TTC549 (cell line): ENCODE measurements around the gene PEX11G.
A peak's percentile ranks its signal among the peaks of the same experiment; 100 is the strongest.

Experiments used
- FAIRE-seq: peaks from 2 replicates; lab custom pipeline; 2012; peaks lifted over from hg19 to GRCh38; lab: Jason Lieb, UNC

Gene PEX11G

GRCh38 chr19:7521551-7522071 is 32.8 kb upstream of the PEX11G start:
- FAIRE-seq: no peak

- no peak for FAIRE-seq
These were observed 31.6 kb upstream of the PEX11G start for GRCh38 chr19:7520131-7521051.

DNA sequence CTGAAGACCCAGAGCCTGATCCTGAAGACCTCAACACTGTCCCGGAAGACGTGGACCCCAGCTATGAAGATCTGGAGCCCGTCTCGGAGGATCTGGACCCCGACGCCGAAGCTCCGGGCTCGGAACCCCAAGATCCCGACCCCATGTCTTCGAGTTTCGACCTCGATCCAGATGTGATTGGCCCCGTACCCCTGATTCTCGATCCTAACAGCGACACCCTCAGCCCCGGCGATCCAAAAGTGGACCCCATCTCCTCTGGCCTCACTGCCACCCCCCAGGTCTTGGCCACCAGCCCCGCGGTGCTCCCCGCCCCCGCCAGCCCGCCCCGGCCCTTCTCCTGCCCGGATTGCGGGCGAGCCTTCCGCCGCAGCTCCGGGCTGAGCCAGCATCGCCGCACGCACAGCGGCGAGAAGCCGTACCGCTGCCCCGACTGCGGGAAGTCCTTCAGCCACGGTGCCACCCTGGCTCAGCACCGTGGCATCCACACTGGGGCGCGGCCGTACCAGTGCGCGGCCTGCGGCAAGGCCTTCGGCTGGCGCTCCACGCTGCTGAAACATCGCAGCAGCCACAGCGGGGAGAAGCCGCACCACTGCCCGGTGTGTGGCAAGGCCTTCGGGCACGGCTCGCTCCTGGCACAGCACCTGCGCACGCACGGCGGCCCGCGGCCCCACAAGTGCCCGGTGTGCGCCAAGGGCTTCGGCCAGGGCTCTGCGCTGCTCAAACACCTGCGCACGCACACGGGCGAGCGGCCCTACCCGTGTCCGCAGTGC is 30.7 kb upstream of the PEX11G start:
- FAIRE-seq: no peak

GRCh38 chr19:7516878-7517277 is 28.0 kb upstream of the PEX11G start:
- FAIRE-seq: no peak

DNA sequence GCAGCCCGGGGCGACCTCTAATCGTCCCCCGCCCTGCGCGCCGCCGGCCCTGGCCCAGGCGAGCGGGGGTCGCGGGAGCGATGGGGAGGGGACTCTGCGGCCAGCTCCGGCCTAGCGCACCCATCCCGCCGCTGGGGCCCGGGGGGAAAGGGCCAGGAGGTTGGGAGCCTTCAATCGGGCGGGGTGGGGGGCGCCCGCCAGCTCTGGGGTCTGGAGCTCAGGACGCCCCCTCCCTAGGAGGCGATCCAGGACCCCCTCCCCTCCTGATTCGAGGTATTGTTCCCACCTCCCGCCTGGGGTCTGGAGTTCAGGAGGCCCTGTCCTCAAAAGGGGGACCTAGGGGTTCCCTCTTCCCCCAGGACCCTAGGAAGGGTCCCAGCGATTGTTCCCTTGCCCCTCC is 27.5 kb upstream of the PEX11G start:
- FAIRE-seq: no peak

- FAIRE-seq: no peak
These were observed 26.9 kb upstream of the PEX11G start, which contains the start of gene ZNF358 for GRCh38 chr19:7515645-7516151. TSS of gene ZNF358 (plus strand) at chr19:7516103. CDS start at chr19:7519243, 3,140 bp downstream.

DNA sequence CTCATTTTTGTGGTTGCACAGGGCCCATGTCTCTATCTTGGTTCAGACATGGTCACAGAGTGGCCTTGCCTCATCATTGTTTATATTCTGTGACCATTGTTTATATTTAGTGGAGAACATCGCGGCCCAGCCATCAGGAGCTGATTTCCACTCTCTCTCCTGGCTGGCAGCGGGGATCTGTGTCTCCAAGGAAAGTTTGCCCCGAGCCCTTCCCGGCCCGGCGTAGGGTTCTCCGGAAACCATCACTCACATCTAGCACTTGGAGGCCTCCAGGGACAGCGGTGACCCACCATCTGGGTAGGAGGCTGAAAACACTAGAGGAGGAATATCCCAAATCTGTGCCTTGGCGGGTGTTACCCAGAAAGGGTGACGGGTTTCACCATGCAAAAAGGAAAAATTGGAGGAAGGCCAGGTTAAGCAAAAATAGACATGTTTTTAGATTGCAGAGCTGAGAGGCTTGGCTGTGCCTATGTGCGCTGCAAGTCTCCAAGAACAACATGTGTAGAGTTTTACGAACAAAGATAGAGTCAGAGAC is 26.3 kb upstream of the PEX11G start:
- FAIRE-seq: no peak

GRCh38 chr19:7513809-7514642 is 25.2 kb upstream of the PEX11G start:
- FAIRE-seq: no peak

DNA sequence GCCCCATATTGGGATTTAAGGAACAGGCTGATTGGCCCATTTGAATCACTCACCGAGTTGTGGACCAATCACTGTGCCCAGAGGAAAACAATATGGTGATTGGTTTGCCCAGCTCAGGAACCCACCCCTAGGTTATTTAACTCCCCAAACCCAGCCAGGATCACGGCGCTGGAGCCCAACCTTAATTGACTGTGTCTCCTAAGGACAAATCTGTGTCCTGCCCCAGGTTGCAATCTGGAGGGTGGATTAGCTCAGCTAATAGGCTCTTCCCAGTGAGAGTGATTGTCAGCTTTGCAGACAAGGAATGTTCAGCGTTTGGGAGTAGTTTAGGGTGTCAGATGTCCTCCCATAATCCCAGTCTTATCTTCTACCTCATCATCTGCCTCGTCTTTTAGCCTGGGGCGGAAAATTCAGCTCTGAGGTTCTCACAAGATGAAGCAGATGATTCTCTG is 23.6 kb upstream of the PEX11G start:
- no peak for FAIRE-seq

GRCh38 chr19:7509625-7510024 is 20.8 kb upstream of the PEX11G start:
- no peak for FAIRE-seq

GRCh38 chr19:7507884-7508283 is 19.0 kb upstream of the PEX11G start:
- FAIRE-seq: no peak

DNA sequence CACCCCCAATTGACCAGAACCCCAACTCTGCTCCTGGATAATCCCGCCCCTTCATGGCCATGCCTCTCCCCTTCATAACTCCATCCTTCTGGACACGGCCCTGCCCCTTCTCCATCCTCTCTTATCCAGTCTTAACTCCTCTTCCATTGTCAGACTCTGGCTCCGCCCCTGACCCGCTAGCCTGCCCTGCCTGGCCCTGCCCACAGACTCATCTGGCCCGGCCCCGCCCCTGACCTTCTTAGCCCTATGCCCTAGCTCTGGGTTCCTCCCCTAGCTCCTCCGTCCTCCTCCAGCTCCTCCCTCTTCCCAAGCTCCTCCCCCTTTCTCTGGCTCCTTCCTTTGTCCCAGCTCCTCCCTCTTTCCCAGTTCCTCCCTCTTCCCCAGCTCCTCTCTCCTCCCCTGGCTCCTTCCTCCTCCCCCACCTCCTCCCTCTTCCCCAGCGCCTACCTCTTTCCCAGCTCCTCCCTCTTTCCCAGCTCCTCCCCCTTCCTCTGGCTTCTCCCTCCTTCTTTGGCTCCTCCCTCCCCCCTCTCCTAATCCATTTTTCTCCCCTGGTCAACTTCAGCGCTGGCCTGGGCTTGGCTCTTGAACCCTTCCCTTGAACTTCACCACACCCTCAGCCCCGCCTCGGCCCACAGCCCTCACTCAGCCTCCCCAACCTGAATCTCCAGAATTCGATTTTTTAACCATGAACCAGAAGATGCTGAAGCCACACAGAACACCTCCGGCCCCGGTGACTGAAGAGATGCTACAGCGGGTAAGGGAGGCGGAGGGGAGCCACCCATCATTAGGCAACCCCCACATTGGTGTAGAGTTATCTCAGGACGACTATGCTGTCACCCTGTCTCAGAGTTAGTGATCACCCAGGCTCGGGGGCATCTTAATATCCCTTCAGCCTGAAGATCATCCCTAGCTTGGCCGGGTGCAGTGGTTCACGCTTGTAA is 17.8 kb upstream of the PEX11G start:
- FAIRE-seq: peak; percentile 96

GRCh38 chr19:7505682-7506384 is 17.0 kb upstream of the PEX11G start:
- no peak for FAIRE-seq

- FAIRE-seq: no peak
These were observed 16.4 kb upstream of the PEX11G start for GRCh38 chr19:7505288-7505681.

DNA sequence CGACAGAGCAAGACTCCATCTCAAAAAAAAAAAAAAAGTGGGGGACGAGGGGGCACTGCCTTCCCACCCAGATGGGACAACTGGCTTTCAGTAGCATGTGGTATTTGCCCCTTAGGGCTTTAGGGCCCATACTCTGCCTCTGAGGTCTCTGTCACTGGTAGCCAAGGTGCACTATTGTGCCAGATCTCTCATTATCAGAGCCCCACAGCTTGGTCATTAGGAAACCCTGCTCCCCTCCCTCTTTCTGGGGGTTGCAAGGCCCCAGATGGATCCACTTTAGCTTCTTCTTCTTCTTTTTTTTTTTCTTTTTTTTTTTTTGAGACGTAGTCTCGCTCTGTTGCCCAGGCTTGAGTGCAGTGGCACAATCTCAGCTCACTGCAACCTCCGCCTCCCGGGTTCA is 15.8 kb upstream of the PEX11G start:
- FAIRE-seq: no peak

- no peak for FAIRE-seq
These were observed 13.7 kb upstream of the PEX11G start for GRCh38 chr19:7502552-7502951.

GRCh38 chr19:7500811-7501450 is 12.1 kb upstream of the PEX11G start:
- no peak for FAIRE-seq

DNA sequence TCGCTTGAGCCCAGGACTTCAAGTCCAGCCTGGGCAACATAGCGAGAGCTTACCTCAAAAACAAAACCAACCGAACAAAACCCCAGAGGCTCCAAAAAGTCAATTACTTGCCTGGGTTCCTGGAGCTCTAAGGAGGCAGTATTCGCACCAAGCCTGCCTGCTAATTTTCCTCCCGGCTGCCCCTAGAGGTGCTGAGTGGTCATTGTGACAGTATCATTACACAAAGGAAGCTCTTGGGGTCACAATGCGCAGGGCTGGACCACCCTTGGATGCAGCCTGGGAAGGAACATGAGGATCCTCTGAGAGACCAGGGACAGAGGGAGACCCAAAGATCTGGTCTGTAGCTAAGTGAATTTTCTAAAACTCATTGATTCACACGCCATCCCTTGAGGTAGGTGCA is 8.5 kb upstream of the PEX11G start:
- no peak for FAIRE-seq

DNA sequence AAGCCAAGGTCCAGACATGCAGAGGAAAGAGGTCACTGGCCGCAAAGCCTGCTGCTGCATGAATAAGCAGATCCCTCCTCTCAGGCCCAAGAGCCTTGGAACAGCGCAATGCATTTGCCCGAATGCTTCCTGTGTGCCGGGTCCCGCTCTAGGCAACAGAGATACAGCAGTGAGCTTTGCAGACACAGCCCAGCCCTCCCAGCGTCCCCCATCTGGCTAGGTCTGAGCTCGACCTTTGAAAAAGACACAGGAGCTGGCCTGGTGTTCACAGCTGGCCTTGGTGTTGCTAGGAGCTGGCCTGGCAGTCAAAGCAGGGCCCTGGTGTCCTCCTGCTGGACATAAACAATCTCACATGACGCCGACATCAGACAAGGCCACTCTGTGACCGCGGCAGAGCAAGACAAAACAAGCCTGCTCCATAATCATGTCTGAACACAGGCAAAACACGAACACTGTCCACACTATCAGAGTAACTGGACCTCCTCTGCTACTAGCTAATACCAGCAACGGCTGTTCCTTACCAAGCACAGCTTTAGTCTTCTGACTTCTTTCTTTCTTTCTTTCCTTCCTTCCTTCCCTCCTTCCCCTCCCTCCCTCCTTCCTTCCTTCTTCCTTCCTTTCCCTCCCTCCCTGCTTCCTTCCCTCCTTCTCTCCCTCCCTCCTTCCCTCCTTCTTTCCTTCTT is 5.7 kb upstream of the PEX11G start:
- FAIRE-seq: no peak
